Adrenal gland (tissue), 19 donors: ENCODE data around the gene SCYGR5. TPM values are rescaled to one million over a fixed set of nuclear protein-coding genes. Genes with fewer than 3 reads are reported as not detected.
"Not testable (repeated sequence)": the region's sequence is repeated elsewhere in the genome, so short reads cannot be mapped to it uniquely, and the experiment has no call there.

Source experiments
- DNase-seq, 7 donors: peaks; one replicate each; pipeline ENCODE4 v3.0.0-alpha.2; 2019 to 2020
- H3K27ac ChIP-seq, 5 donors: fragments of 200-600 bp; sonication (generic) in 4 of 5; 1 replicate in 3 of 5; 2 replicates in 2 of 5; pipeline versions ENCODE4 v1.5.1 to v1.8.0; 2016 to 2020; ENCODE audit warnings: mild to moderate bottlenecking in 1 of 5
- H3K27me3 ChIP-seq: fragments of 200-600 bp; 2 replicates; pipeline ENCODE4 v1.8.0; 2021
- H3K36me3 ChIP-seq, 2 donors: fragments of 200-600 bp; replicated peaks in 1 of 2; 1 replicate in 1 of 2; 2 replicates in 1 of 2; pipeline versions ENCODE4 v1.5.1 to v1.8.0; 2018 to 2022
- H3K4me1 ChIP-seq, 2 donors: fragments of 200-600 bp; replicated peaks in 1 of 2; 1 replicate in 1 of 2; 2 replicates in 1 of 2; pipeline versions ENCODE4 v1.5.1 to v1.8.0; 2018 to 2021
- H3K4me3 ChIP-seq, 4 donors: fragments of 200-600 bp; sonication (generic) in 3 of 4; one replicate each; pipeline ENCODE4 v1.5.1; 2016 to 2018
- H3K9me3 ChIP-seq, 3 donors: fragments of 200-600 bp; sonication (generic) in 1 of 3; replicated peaks in 1 of 3; 1 replicate in 2 of 3; 2 replicates in 1 of 3; pipeline versions ENCODE4 v1.5.1 to v1.8.0; 2016 to 2021
- CTCF ChIP-seq, 6 experiments: fragments of 450-650 bp in 4 of 6; fragments of 200-600 bp in 2 of 6; sonication (generic) in 1 of 6; IDR thresholded peaks; 1 replicate in 5 of 6; 2 replicates in 1 of 6; pipeline versions ENCODE4 v1.5.1 to v1.8.0; 2016 to 2021; ENCODE audit warnings: antibody characterized with exemption in 6 of 6, mild to moderate bottlenecking in 2 of 6, moderate library complexity in 1 of 6
- POLR2A ChIP-seq, 2 donors: fragments of 450-650 bp; IDR thresholded peaks; one replicate each; pipeline ENCODE4 v1.6.1; 2017; ENCODE audit warnings: antibody characterized with exemption in 2 of 2, mild to moderate bottlenecking in 2 of 2, moderate library complexity in 1 of 2
- WGBS, 4 donors: extraction: QIAGEN DNeasy Blood & Tissue Kit in 2 of 4; methylation state at CpG; one replicate each; pipeline versions ENCODE4 v1.1.5 to v1.1.7; 2013 to 2017; 5-methylcytosine and 5-hydroxymethylcytosine counted together
- intact Hi-C, 2 donors: fragments of 100-400 bp; cut with DNase I; formaldehyde crosslinking; loops; one replicate each; pipeline versions ENCODE4 v1.14.1 to v1.15.0; 2022 to 2023
- long read RNA-seq, 10 donors: library from polyadenylated mRNA in 3 of 10; unstranded in 2 of 10; stranded (forward) in 1 of 10; transcript quantifications; one replicate each; pipeline ENCODE4 v2.0.0 and lab custom pipeline, GENCODE V29; 2021 to 2026
- polyA plus RNA-seq, 3 donors: library from polyadenylated mRNA; stranded (reverse); fragments of 200-250 nt in 2 of 3; fragments of 350-450 nt in 1 of 3; fragmentation: Illumina TruSeq in 1 of 3; extraction: RNeasy Lipid Tissue Mini Kit (QIAGEN cat#74804) in 1 of 3; gene quantifications; one replicate each; pipeline ENCODE4 v1.2.3, GENCODE V29; 2013 to 2014
- total RNA-seq, 9 donors: library from RNA; depleted of rRNA in 4 of 9; stranded (reverse); fragments of >200 nt in 4 of 9; fragments of 120-200 nt in 1 of 9; fragmentation: NEBNext Ultra II Directional in 1 of 9; extraction: Animal tissue kit (Norgen Biotek cat#: 25700) in 1 of 9; gene quantifications; one replicate each; pipeline versions ENCODE4 v1.1.0 to v1.2.4, GENCODE V29; 2013 to 2023
- donor health status: healthy with polysubstance abuse.
- donor health status: Bipolar disorder and iron deficiency.
- donor health status: DM: yes; HTN: yes; CAD: no.
- donor health status: DM: no; HTN: no; CAD: no.
- donor health status: DM: no; HTN: no; CAD: no.
- donor health status: DM: yes; HTN: yes; CAD: no.

The SCYGR5 gene
- not detected for total RNA-seq
- polyA plus RNA-seq, result not detected
- long read RNA-seq, donor 1, result 0 reads
- long read RNA-seq, donor 2, result 0 reads
- long read RNA-seq, donor 3, result 0 reads
- long read RNA-seq, donor 4, result 0 reads
- long read RNA-seq, donor 5, result 0 reads
- long read RNA-seq, donor 6, result 0 reads
- long read RNA-seq, donor 7, result 0 reads
- long read RNA-seq, donor 8, result 0 reads
- long read RNA-seq, donor 9, result 0 reads
- long read RNA-seq, donor 10, result 0 reads

GRCh38 chr2:227666631-227667170, at the start of gene SCYGR5:
TSS of gene SCYGR5 (plus strand) at chr2:227666804. CDS start at chr2:227666804, 0 bp downstream.
- H3K36me3 ChIP-seq, H3K9me3 ChIP-seq, DNase-seq, H3K27me3 ChIP-seq, H3K4me1 ChIP-seq, H3K27ac ChIP-seq, intact Hi-C loops, H3K4me3 ChIP-seq: not testable (repeated sequence)
- WGBS, 4 donors, result 79 to 93% (median 89%) methylated on average over 3 to 13 of the region's 13 CpGs

- Histone ChIP-seq H3K27ac (no peak within 1 kb of the TSS), H3K36me3 (no peaks in the 10 kb centered on the region), H3K4me3 (no peak within 1 kb of the TSS), H3K4me1 (no peaks in the 10 kb centered on the region), H3K9me3 (no peaks in the 10 kb centered on the region), H3K27me3 (no peaks in the 10 kb centered on the region)
- TF ChIP-seq CTCF (IDR thresholded peaks at IDR 0.05) (no peak), POLR2A (IDR thresholded peaks at IDR 0.05) (no peak)
- WGBS, 4 donors, result 66 to 77% (median 74%) methylated on average over 8 to 20 of the region's 20 CpGs
- peak in 1 of 7 donors; percentile 29 for DNase-seq
- intact Hi-C loops, result no loop called here
Measured at GRCh38 chr2:227617316-227618230, 49.0 kb upstream of the SCYGR5 start, which contains the start of gene SCYGR4. TSS of gene SCYGR4 (plus strand) at chr2:227617498. CDS start at chr2:227617498, 0 bp downstream.

- TF ChIP-seq CTCF (IDR thresholded peaks at IDR 0.05), result no peak
- no peak for TF ChIP-seq POLR2A (IDR thresholded peaks at IDR 0.05)
- Histone ChIP-seq H3K4me3 (no peak overlapping the region), H3K27me3 (no peaks in the 10 kb centered on the region), H3K9me3 (no peaks in the 10 kb centered on the region), H3K4me1 (no peaks in the 10 kb centered on the region), H3K36me3 (no peaks in the 10 kb centered on the region), H3K27ac (no peak overlapping the region)
- intact Hi-C loops, result no loop called here
- no peak for DNase-seq
Measured at GRCh38 chr2:227623226-227623625, 43.4 kb upstream of the SCYGR5 start.

GRCh38 chr2:227625420-227625819, 41.2 kb upstream of the SCYGR5 start:
- intact Hi-C loops, result no loop called here
- no peak overlapping the region for H3K4me3 ChIP-seq
- no peaks in the 10 kb centered on the region for H3K36me3 ChIP-seq
- no peak for TF ChIP-seq CTCF (IDR thresholded peaks at IDR 0.05)
- no peak for TF ChIP-seq POLR2A (IDR thresholded peaks at IDR 0.05)
- no peak for DNase-seq
- H3K27ac ChIP-seq, result no peak overlapping the region
- no peaks in the 10 kb centered on the region for H3K27me3 ChIP-seq
- 52 to 70% (median 61%) methylated on average over 2 of the region's 2 CpGs for WGBS, 4 donors
- H3K4me1 ChIP-seq, result no peaks in the 10 kb centered on the region
- no peaks in the 10 kb centered on the region for H3K9me3 ChIP-seq
